H1 (cell line): ENCODE results near the gene LY86. TPM values are rescaled to one million over a fixed set of nuclear protein-coding genes. Genes with fewer than 3 reads are reported as not detected.

ENCODE experiments used
- CHD7 ChIP-seq: fragments of 300-600 bp; sonication (generic); IDR thresholded peaks from 2 replicates; pipeline ENCODE4 v1.7.1; 2012; ENCODE audit warnings: low read length, moderate library complexity, mild to moderate bottlenecking, inconsistent platforms; ENCODE audit not compliant: insufficient replicate concordance
- NRF1 ChIP-seq: IDR thresholded peaks from 2 replicates; pipeline ENCODE4 v1.6.1; 2011; ENCODE audit warnings: mild to moderate bottlenecking, low read depth, low read length, improper control_type of control experiment
- RAD21 ChIP-seq, 2 experiments: IDR thresholded peaks in 1 of 2; conservative IDR thresholded peaks in 1 of 2; 2 replicates each; pipeline ENCODE4 v1.6.1; 2011; ENCODE audit warnings: low read depth in 2 of 2, low read length in 2 of 2, improper control_type of control experiment in 1 of 2, inconsistent platforms in 1 of 2, mild to moderate bottlenecking in 1 of 2, moderate library complexity in 1 of 2
- polyA plus RNA-seq, 7 experiments: library from polyadenylated mRNA; depleted of rRNA in 3 of 7; stranded (reverse) in 5 of 7; unstranded in 2 of 7; fragments of >200 nt in 5 of 7; fragments of 200-250 nt in 2 of 7; gene quantifications; 1 replicate in 5 of 7; 2 replicates in 1 of 7; 4 replicates in 1 of 7; pipeline versions ENCODE4 v1.2.1 to v1.2.3, GENCODE V29; 2011 to 2013; ENCODE audit warnings: missing spikeins in 2 of 7, mixed read lengths in 2 of 7
- total RNA-seq: library from RNA; stranded (reverse); fragmentation: NEBNext Ultra II Directional; extraction: Animal tissue kit (Norgen Biotek cat#: 25700); gene quantifications from 2 replicates; pipeline ENCODE4 v1.2.1, GENCODE V29; 2021

The LY86 gene
- total and polyA plus RNA-seq, 2 of the 8 experiments (the other 6 are each of a cell fraction or from before 2014, with no cell fraction given): not detected

- TF ChIP-seq CHD7 (no peak), RAD21 (IDR thresholded peaks at IDR 0.05 in 1 of 2, conservative IDR thresholded peaks at IDR 0.05 in 1 of 2; ENCODE audit: low read depth in 2 of 2, low read length in 2 of 2) (no peak), NRF1 (no peak)
Observed at GRCh38 chr6:6639572-6639971, 51.1 kb downstream of the LY86 start (continued).
